ENCODE data around the gene PTPN3.

GRCh38 chr9:109409773-109410397 lies 88.2 kb downstream of the PTPN3 start:
- TF ChIP-seq CTCF (conservative IDR thresholded peaks at IDR 0.05; ENCODE audit: low read depth in 2 of 2) = peak; percentile 69
- TF ChIP-seq POLR2AphosphoS5 (IDR thresholded peaks at IDR 0.05; ENCODE audit: low read depth) = no peak
- TF ChIP-seq EZH2phosphoT487 (IDR thresholded peaks at IDR 0.05; ENCODE audit: unreplicated experiment) = no peak
- no peak for TF ChIP-seq EZH2 (IDR thresholded peaks at IDR 0.05; ENCODE audit: low read depth, unreplicated experiment)
